SK-N-SH treated with all-trans-retinoic acid at 6 μM for 48 hours (cell line): ENCODE measurements around the gene TAF10.

Source experiments
- ARNTL ChIP-seq: fragments of 450-650 bp; formaldehyde crosslinking; IDR thresholded peaks from 2 replicates; pipeline ENCODE4 v1.5.0; 2020; ENCODE audit warnings: low read depth, mild to moderate bottlenecking, moderate library complexity, borderline replicate concordance
- BACH2 ChIP-seq: fragments of 250-450 bp; sonication (Bioruptor Pico); IDR thresholded peaks from 2 replicates; pipeline ENCODE4 v1.9.0; 2021; ENCODE audit warnings: mild to moderate bottlenecking, borderline replicate concordance
- ISL1 ChIP-seq: fragments of 250-450 bp; sonication (Bioruptor Pico); IDR thresholded peaks from 2 replicates; pipeline ENCODE4 v2.1.2; 2022; ENCODE audit warnings: mild to moderate bottlenecking, moderate library complexity
- TCF4 ChIP-seq: fragments of 250-450 bp; sonication (Bioruptor Pico); IDR thresholded peaks from 2 replicates; pipeline ENCODE4 v1.8.0; 2021; ENCODE audit warnings: mild to moderate bottlenecking, moderate library complexity, borderline replicate concordance
- TOX ChIP-seq: fragments of 250-450 bp; sonication (Bioruptor Pico); IDR thresholded peaks from 2 replicates; pipeline ENCODE4 v1.8.0; 2021; ENCODE audit warnings: mild to moderate bottlenecking, moderate library complexity, borderline replicate concordance
- ZC3H10 ChIP-seq: fragments of 250-450 bp; sonication (Bioruptor Pico); IDR thresholded peaks from 2 replicates; pipeline ENCODE4 v1.5.1; 2021; ENCODE audit warnings: mild to moderate bottlenecking, moderate library complexity
- ZFP3 ChIP-seq: fragments of 250-450 bp; sonication (Bioruptor Pico); IDR thresholded peaks from 2 replicates; pipeline ENCODE4 v1.5.0; 2020; ENCODE audit warnings: mild to moderate bottlenecking, moderate library complexity
- TF ChIP-seq, protein P1 (sequence below): fragments of 250-450 bp; sonication (Bioruptor Pico); IDR thresholded peaks from 2 replicates; pipeline ENCODE4 v1.5.1; 2020; ENCODE audit warnings: low read depth, mild to moderate bottlenecking, moderate library complexity
- TF ChIP-seq, protein P2 (sequence below): fragments of 250-450 bp; sonication (Bioruptor Pico); IDR thresholded peaks from 2 replicates; pipeline ENCODE4 v1.8.0; 2021; ENCODE audit warnings: low read depth, mild to moderate bottlenecking, moderate library complexity, borderline replicate concordance
- TF ChIP-seq, protein P3 (sequence below): fragments of 250-450 bp; sonication (Bioruptor Pico); IDR thresholded peaks from 2 replicates; pipeline ENCODE4 v1.8.0; 2020; ENCODE audit warnings: mild to moderate bottlenecking, moderate library complexity, borderline replicate concordance
- TF ChIP-seq, protein P4 (sequence below): fragments of 250-450 bp; sonication (Bioruptor Pico); IDR thresholded peaks from 2 replicates; pipeline ENCODE4 v1.5.0; 2020; ENCODE audit warnings: mild to moderate bottlenecking, moderate library complexity

DNA sequence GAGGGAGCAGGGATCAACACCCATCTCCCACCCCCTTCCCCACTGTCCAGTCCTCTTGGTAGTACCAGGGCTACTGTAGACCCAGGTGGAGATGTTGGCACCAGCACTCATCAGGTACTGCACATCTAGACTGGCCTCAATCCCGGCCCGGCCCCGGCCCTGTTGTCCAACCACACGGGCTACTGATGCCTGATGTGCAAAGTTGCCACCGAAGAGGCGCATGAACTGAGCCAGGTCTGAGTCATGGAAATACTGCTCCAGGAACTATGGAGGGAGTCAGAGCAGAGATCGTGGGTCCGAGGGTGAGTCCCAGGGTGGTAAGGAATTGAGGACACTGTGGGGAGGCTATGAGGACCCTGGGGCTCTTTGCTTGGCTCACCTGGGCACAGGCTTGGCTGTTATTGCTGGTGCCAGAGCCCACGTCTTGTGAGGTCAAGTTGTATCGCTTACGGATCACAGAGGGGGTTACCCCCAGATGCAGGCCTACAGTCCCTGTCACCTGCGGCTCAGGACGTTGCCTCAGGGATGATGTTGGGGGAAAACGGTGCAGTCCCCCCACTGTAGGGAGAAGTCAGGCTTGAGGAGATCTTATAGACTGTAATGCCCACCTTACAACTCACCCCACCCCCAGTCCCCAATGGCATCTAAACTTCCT, 4.7 kb upstream of the TAF10 start:
- TF ChIP-seq, protein P1, sequence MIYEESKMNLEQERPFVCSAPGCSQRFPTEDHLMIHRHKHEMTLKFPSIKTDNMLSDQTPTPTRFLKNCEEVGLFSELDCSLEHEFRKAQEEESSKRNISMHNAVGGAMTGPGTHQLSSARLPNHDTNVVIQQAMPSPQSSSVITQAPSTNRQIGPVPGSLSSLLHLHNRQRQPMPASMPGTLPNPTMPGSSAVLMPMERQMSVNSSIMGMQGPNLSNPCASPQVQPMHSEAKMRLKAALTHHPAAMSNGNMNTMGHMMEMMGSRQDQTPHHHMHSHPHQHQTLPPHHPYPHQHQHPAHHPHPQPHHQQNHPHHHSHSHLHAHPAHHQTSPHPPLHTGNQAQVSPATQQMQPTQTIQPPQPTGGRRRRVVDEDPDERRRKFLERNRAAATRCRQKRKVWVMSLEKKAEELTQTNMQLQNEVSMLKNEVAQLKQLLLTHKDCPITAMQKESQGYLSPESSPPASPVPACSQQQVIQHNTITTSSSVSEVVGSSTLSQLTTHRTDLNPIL (CRISPR knock-in tag): no peak
- TF ChIP-seq TCF4 (CRISPR knock-in tag): no peak
- TF ChIP-seq ISL1 (CRISPR knock-in tag): no peak
- TF ChIP-seq BACH2 (CRISPR knock-in tag): no peak
- TF ChIP-seq, protein P2, sequence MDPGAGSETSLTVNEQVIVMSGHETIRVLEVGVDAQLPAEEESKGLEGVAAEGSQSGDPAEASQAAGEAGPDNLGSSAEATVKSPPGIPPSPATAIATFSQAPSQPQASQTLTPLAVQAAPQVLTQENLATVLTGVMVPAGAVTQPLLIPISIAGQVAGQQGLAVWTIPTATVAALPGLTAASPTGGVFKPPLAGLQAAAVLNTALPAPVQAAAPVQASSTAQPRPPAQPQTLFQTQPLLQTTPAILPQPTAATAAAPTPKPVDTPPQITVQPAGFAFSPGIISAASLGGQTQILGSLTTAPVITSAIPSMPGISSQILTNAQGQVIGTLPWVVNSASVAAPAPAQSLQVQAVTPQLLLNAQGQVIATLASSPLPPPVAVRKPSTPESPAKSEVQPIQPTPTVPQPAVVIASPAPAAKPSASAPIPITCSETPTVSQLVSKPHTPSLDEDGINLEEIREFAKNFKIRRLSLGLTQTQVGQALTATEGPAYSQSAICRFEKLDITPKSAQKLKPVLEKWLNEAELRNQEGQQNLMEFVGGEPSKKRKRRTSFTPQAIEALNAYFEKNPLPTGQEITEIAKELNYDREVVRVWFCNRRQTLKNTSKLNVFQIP (CRISPR knock-in tag): no peak
- TF ChIP-seq ZC3H10 (CRISPR knock-in tag): no peak
- no peak for TF ChIP-seq TOX (CRISPR knock-in tag)
- no peak for TF ChIP-seq ZFP3 (CRISPR knock-in tag)
- TF ChIP-seq, protein P3, sequence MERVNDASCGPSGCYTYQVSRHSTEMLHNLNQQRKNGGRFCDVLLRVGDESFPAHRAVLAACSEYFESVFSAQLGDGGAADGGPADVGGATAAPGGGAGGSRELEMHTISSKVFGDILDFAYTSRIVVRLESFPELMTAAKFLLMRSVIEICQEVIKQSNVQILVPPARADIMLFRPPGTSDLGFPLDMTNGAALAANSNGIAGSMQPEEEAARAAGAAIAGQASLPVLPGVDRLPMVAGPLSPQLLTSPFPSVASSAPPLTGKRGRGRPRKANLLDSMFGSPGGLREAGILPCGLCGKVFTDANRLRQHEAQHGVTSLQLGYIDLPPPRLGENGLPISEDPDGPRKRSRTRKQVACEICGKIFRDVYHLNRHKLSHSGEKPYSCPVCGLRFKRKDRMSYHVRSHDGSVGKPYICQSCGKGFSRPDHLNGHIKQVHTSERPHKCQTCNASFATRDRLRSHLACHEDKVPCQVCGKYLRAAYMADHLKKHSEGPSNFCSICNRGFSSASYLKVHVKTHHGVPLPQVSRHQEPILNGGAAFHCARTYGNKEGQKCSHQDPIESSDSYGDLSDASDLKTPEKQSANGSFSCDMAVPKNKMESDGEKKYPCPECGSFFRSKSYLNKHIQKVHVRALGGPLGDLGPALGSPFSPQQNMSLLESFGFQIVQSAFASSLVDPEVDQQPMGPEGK (CRISPR knock-in tag): no peak
- TF ChIP-seq, protein P4, sequence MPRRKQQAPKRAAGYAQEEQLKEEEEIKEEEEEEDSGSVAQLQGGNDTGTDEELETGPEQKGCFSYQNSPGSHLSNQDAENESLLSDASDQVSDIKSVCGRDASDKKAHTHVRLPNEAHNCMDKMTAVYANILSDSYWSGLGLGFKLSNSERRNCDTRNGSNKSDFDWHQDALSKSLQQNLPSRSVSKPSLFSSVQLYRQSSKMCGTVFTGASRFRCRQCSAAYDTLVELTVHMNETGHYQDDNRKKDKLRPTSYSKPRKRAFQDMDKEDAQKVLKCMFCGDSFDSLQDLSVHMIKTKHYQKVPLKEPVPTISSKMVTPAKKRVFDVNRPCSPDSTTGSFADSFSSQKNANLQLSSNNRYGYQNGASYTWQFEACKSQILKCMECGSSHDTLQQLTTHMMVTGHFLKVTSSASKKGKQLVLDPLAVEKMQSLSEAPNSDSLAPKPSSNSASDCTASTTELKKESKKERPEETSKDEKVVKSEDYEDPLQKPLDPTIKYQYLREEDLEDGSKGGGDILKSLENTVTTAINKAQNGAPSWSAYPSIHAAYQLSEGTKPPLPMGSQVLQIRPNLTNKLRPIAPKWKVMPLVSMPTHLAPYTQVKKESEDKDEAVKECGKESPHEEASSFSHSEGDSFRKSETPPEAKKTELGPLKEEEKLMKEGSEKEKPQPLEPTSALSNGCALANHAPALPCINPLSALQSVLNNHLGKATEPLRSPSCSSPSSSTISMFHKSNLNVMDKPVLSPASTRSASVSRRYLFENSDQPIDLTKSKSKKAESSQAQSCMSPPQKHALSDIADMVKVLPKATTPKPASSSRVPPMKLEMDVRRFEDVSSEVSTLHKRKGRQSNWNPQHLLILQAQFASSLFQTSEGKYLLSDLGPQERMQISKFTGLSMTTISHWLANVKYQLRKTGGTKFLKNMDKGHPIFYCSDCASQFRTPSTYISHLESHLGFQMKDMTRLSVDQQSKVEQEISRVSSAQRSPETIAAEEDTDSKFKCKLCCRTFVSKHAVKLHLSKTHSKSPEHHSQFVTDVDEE (CRISPR knock-in tag): no peak
- no peak for TF ChIP-seq ARNTL (CRISPR knock-in tag)
